ENCODE measurements around the gene SIT1. TPM values are rescaled to one million over a fixed set of nuclear protein-coding genes. Genes with fewer than 3 reads are reported as not detected.

Gene SIT1
- total RNA-seq, 1 donor from 2014 or later, result not detected

DNA sequence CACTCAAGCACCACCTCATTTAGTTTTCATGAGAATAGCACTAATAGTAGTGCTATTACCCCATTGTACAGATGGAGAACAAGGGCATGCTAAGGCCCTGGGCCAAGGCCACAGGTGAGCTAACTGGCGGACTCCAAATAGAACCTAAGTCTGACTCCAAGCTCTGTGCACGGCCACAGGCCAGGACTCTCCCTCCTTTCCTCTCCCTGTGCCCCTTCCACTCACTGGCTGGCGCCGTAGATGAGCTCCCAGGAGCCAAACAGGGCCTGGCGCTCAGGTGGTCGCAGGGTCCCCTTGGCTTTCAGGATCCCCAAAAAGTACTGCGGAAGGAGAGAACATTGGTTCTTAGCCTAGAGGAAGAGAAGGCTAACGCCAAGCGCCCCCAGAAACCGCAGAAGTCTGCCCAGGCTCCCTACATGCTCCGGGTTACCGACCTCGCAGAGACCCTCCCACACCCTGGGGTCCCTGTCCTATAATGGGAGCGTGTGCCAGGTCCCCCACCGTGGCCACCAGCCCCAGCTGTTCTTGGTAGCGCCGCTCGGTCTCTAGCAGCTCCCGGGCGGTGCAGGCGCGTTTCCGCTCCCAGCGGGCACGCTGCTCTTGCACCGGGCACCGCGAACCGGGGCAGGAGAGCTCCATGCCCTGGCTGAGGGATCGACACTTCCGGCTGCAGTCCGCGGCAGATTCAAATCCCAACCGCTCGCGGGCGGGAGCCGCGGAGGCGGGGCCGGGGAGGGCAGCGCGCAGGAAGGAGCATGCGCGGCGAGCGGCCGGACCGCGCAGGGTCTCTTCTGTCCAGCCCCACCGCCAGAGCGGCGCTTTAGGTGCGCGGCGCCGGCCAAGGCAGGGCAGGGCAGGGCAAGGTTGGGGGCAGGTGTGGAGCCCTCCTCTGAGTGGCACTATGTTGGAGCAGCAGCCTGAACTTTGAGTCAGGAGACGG, 14.1 kb upstream of the SIT1 start, which contains the start of gene ARHGEF39:
Gene ARHGEF39 (minus strand): TSS at position 665 of the 940 bp plus-strand sequence. CDS start 26 bp downstream, at position 639.
- intact Hi-C loops (cut with DNase I), result loop anchor here (10.0 kb wide), 1 partner anchor 220 kb away; no protein-coding TSS in a partner anchor
- DNase-seq (ENCODE audit: low spot score), result peak; percentile 90

DNA sequence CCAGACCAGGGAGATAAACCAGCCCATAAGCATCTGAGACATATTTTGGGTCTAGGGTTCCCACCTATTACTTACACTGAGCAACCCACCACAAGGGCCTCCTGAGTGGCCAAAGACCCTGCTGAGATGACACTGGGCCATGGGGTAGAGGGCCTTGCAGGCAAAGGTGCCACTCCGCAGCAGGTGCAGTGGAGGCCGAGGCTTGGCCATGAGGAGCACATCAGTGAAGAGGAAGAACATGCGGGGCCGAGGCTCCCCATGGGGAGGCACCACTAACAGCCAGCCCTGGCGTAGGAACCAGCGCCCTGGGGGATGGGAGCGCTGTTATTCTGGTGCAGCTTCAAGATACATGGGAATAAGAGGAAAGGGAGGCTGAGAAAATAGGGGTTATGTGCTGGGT, 11.7 kb upstream of the SIT1 start:
- DNase-seq (ENCODE audit: low spot score), result no peak
- intact Hi-C loops (cut with DNase I), result loop anchor here (10.0 kb wide), 1 partner anchor 222 kb away; no protein-coding TSS in a partner anchor

DNA sequence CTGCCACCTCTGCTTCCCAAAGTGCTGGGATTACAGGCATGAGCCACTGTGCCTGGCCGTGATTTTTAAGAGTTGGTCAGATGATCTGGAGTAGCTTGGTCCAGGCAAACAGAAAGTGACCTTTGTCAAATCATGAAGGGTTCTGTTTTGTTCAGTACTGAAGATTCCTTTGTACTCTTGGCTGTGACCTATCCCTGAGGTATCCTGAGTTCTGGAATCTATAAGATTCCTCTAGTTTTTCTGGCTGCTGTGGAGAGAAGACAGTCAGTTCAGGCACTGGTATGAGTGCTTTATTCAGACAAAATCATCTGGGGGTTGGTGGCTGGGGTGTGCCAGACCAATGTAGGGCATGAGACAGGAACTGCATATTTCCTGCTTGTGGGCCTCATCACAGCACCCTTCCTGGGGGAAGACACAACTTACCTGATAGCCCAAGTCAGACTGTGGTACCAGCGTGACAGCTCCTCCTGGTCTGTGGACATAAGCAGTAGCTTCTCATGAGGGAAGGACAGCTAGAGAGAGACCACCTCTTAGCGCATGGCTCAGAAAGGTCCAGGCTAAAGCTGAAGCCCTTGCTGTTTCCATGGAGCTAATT, 11.1 kb upstream of the SIT1 start:
- intact Hi-C loops (cut with DNase I), result loop anchor here (10.0 kb wide), 1 partner anchor 223 kb away; no protein-coding TSS in a partner anchor
- no peak for DNase-seq (ENCODE audit: low spot score)

DNA sequence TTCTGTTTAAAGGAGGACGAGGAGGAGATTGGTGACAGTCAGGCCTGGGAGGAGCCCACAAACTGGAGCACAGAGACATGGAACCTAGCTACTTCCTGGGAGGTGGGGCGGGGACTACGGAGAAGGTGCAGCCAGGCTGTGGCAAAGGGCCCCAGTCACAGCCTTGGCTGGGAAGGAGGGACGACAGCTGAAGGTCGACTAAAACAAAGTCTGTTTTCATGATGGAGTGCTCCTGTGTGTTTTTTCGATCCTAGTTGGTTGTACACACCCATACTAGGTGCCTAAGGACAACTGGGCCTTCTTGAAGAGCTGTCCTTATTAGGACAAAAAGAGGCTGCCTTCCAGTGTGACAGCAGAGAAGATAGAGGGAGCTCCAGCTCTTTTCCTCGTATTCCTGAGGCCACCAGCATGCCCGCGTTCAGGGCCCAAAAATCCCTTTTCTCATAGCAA, 10.3 kb upstream of the SIT1 start:
- intact Hi-C loops (cut with DNase I), result loop anchor here (10.0 kb wide), 1 partner anchor 224 kb away; no protein-coding TSS in a partner anchor

DNA sequence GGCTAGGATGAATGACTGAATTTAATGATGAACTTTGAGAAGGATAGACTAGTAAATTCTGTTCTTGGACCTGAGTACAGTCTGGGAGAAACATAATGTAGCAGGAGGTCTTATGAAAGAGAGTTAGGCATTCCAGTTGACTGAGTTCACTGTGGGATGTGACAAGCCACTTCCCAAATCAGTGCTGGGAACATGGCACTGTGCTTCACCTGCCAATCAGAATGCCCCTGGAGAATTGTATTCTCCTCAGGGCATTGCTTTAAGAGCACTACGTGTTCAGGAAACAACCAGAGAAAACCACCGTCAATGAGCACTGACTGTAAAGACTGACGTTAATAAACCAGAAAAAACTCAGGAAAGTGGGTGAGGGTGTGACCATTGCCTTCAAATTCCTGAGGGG, 8.6 kb upstream of the SIT1 start:
- intact Hi-C loops (cut with DNase I), result loop anchor here (2.0 to 5.0 kb wide), 3 partner anchors 31 to 153 kb away; partner anchors contain the start of genes SPAG8 and TESK1
- peak; percentile 44 for DNase-seq (ENCODE audit: low spot score)

More for the DNA sequence above, 10.3 kb upstream of the SIT1 start:
- DNase-seq (ENCODE audit: low spot score), result no peak

DNA sequence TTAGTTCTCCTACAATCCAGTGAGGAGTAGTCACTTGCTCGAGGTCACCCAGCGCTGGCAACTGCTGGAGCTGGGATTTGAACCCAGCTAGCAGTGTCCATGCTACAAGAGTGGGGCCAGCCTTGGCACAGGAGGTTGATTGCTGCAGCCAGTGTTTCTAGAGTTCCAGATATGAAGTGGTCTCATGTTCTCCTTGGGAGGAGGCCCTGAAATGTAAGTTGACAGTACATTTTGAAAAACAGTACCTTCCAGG, 8.2 kb upstream of the SIT1 start:
- intact Hi-C loops (cut with DNase I), result loop anchor here (2.0 to 5.0 kb wide), 3 partner anchors 32 to 153 kb away; partner anchors contain the start of genes SPAG8 and TESK1
- DNase-seq (ENCODE audit: low spot score), result peak; percentile 64

DNA sequence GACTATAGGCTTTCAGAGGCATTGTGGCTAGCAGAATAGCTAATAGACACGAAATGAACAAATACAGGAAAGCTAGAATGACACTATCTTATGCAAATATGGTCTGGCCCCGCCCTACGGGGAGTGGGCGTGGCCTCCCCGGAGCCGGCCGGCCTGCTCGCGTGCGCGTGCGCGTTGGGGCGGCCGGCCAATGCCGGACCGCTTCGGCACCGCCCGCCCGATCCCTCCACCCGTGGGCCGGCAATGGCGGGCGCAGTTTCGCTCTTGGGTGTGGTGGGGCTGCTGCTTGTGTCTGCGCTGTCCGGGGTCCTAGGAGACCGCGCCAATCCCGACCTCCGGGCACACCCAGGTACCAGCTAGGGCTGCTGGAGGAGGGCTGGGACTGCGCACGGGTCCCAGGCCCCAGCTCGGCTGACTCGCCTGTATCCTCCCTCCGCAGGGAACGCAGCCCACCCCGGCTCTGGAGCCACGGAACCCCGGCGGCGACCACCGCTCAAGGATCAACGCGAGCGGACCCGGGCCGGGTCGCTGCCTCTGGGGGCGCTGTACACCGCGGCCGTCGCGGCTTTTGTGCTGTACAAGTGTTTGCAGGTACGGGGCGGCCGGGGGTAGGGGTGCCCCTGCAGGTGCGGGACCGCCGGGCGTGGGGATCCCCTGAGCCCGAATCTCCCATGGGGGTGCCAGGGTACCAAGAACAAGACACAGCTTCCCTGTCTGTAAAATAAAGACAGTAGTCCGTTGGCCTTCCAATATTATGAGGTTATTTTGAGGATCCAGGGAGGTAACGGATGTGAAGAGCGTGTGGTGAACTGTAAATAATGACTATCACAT, 7.6 kb upstream of the SIT1 start, which contains the start of gene CCDC107:
Gene CCDC107 (plus strand): TSS at position 156 of the 831 bp plus-strand sequence. CDS start 88 bp downstream, at position 244.
- intact Hi-C loops (cut with DNase I), result loop anchor here (2.0 to 5.0 kb wide), 3 partner anchors 32 to 154 kb away; partner anchors contain the start of genes SPAG8 and TESK1
- DNase-seq (ENCODE audit: low spot score), result peak; percentile 93

DNA sequence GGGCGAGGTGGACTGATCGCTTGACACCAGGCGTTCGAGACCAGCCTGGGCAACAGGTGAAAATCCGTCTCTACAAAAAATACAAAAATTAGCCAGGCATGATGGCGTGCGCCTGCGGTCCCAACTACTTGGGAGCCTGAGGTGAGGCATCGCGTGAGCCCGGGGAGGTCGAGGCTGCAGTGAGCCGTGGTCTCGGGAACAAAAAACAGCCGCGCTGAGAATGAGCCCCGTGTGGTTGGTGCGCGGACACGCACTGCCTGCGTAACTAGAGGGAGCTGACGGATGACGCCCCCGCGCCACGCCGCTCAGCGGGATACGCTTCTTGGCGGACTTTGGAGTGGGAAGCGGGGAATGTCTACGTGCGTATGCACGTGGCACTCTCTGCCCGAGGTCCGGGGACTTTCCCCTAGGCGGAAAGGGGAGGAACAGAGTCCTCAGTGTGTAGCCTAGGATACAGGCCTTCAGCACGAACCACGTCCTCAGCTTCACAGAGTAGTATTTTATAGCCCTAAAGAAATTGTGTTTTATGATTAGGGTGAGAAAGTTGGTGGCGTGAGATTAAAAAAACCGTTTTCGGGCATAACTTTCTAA, 6.9 kb upstream of the SIT1 start, which contains the start of gene RMRP:
Gene RMRP (minus strand): TSS at position 474 of the 591 bp plus-strand sequence.
- intact Hi-C loops (cut with DNase I), result loop anchor here (1.0 to 5.0 kb wide), 4 partner anchors 33 to 155 kb away; partner anchors contain the start of genes SPAG8 and TESK1
- DNase-seq (ENCODE audit: low spot score), result peak; percentile 96

DNA sequence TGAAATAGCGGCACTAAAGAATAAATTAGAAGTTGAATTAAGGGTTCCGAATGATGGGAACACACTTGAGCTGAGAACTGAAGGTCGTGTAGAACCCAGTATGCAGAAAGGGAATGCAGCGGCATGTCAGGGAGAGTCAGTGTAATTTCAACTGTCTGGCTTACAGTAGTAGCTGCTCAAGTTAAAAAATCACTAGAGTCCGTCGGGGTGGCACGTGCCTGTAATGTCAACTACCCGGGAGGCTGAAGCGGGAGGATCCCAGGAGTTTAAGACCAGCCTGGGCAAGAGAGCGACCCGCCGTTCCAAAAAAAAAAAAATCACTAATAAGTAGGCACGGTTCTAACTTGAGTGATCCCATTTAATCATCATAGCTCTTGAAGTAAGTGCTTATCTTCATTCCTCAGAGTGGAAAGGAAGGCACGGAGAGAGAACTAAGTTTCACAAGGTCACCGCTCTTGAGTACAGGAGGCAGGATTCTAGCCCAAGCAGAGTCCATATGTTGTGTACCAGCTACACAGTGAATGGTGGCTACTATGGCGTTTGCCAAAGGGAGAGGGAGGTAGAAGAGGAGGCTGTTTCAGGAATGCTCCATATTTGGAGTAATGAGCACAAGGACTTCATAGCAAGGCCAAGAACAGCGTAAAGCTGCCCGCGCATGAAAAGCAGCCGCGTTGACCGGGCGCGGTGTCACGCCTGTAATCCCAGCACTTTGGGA, 6.3 kb upstream of the SIT1 start:
- intact Hi-C loops (cut with DNase I), result loop anchor here (1.0 to 5.0 kb wide), 2 partner anchors 74 to 155 kb away; partner anchors contain the start of gene SPAG8
- peak; percentile 44 for DNase-seq (ENCODE audit: low spot score)

DNA sequence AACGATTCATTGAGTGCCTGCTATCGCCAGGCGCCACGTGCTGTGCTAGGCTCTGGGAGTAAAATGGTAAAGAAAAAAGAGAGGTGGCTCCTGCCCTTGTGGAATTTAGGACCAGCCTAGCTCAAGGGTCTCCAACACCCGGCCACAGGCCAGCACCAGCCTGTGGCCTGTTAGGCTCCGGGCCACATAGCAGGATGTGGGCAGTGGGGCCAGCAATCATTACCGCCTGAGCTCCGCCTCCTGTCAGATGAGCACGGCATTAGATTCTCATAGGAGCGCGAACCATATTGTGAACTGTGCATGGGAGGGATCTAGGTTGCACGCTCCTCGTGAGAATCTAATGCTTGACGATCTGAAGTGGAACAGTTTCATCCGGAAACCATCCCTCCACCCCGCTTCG, 5.6 kb upstream of the SIT1 start:
- DNase-seq (ENCODE audit: low spot score), result peak; percentile 73
- intact Hi-C loops (cut with DNase I), result loop anchor here (5.0 kb wide), 1 partner anchor 156 kb away; the partner anchor contains the start of gene SPAG8

DNA sequence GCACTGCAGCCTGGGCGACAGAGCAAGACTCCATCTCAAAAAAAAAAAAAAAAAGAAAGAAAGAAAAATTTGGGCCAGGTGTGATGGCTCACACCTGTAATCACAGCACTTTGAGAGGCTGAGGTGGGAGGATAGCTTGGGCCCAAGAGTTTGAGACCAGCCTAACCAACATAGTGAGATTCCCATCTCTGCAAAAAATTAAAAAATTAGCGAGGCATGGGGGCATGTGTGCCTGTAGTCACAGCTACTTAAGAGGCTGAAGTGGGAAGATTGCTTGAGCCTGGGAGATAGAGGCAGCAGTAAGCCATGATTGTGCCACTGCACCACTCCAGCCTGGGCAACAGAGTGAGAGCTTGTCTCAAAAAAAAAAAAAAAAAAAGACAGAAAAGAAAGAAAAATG, 2.9 kb upstream of the SIT1 start:
- no peak for DNase-seq (ENCODE audit: low spot score)
- intact Hi-C loops (cut with DNase I), result no loop called here

DNA sequence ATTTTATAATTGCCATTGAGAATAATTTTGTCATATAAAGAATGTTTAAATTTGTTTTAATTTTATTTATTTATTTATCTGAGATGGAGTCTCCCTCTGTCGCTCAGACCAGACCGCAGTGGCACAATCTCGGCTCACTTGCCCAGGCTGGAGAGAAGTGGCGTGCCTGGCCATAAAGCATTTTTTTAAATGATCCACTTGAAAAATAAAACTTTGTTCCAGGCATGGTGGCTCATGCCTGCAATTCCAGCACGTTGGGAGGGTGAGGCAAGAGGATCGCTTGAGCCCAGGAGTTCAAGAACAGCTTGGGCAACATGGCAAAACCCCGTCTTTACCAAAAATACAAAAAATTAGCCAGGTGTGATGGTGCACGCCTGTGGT, 2.1 kb upstream of the SIT1 start:
- intact Hi-C loops (cut with DNase I), result no loop called here
- DNase-seq (ENCODE audit: low spot score), result no peak

DNA sequence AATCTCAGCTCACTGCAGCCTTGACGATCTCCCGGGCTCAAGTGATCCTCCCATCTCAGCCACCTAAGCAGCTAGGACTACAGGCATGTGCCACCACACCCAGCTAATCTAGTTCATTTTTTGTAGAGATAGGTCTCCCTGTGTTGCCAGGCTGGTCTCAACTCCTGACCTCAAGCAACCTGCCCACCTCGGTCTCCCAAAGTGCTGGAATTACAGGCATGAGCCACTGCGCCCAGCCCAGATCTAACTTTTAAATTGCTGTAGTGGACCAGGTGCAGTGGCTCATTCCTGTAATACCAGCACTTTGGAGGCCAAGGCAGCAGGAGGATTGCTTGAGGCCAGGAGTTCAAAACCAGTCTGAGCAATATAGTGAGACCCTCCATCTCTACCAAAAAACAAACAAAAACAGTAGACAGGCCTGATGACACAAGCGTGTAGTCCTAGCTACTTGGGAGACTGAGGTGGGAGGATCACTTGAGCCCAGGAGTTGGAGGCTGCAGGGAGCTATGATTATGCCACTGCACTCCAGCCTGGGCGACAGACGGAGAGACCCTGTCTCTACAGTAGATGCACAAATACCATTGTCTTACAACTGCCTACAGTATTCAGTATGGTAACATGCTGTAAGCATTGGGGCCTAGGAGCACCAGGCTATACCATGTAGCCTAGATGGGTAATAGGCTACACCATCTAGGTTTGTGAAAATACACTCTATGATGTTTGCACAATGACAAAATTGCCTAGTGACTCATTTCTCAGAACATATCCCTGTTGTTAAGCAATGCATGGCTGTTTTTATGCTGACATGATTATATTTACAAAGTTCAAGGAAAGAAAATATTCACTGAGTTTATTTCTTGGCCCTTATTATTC, 1.5 kb upstream of the SIT1 start:
- DNase-seq (ENCODE audit: low spot score), result peak; percentile 41
- intact Hi-C loops (cut with DNase I), result no loop called here

DNA sequence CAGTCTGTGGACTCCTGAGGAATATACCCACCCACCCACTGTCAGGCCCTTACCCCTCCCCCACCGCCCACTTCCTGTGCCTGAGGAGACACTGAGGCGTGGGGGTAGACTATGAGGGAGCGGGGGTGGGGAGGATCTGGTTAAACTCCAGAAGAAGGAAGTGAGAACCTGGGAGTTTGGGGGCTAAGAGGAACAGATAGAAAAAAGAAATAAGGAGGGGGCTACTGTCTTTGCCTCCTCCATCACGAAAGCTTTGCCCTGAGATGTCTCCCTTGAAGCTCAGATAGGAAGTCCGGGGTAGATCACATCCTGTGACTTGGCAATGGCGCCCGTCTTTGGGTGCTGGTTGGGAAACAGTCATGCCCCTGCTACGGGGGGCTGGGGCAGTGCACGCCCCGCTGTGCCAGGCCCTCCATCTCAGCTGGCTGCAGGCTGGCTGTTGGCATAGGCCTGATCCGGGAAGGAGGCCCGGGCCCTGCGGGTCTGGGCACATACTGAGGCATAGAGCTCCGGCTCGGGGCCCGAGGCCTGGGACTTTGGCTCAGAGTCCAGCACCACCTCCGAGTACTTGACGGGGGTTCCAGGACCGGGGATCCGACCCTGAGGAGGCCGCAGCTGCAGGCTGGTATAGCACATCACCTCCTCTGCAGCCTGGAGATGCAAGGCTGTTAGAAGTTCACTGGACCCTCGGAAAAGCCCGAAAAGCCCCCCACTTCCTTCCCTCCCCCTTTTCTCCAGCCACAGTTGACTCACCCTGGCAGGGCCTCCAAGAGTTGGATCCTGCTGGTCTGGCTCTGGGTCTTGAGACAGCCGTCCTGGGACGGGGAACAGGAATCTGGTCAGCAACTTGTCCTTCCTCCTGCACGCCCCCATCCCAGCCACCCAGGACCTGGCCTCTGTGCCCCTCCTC, 1.0 kb downstream of the SIT1 start:
- intact Hi-C loops (cut with DNase I), result loop anchor here (5.0 kb wide), 1 partner anchor 42 kb away; the partner anchor contains the start of gene TESK1
- DNase-seq (ENCODE audit: low spot score), result no peak

DNA sequence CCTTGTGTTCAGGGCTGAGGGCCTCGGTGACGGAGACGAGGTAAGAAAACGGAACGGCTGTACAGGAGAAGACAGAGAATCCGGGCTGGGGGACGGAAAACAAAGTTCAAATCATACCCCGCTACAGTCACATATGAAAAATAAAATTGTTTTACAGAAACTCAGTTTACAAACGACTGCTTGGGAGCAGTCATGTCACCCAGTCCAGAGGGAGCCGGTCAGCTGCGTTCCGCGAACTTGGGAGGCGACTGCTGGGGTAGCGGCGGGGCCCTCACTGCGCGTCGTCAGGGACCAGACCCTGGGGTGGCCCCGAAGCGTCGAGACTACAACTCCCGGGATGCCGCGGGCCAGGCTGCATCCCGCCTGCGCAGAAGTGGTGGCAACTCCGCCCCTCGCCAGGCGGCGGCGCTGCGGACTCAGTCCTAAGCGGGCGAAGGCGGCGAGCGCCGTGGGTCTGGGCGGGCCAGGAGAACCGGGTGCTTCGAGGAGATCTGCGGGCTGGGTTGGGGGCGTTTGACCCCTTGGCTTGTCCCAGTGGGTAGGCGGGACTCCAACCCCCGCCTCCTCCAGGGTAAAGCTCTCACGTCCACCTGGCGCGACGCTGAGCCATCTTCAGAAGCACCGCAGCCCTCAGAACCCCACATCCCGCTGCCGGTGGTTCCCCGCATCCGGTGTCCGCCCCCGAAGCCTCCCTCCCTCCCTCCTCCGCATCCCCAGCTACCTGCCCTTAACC, 4.0 kb downstream of the SIT1 start:
- DNase-seq (ENCODE audit: low spot score), result peak; percentile 96
- intact Hi-C loops (cut with DNase I), result loop anchor here (5.0 kb wide), 1 partner anchor 39 kb away; the partner anchor contains the start of gene TESK1
